Endothelial cell of umbilical vein (primary cell): ENCODE results near the gene SCIN. TPM values are rescaled to one million over a fixed set of nuclear protein-coding genes. Genes with fewer than 3 reads are reported as not detected.
A peak's percentile ranks its signal among the peaks of the same experiment; 100 is the strongest.

ENCODE experiments used
- Bru-seq: library from RNA; stranded (reverse); fragments of 400-500 nt; gene quantifications from one replicate; lab custom pipeline; 2021; lab: Mats Ljungman, UMichigan
- BruChase-seq, 2 experiments: library from RNA; stranded (reverse); fragments of 400-500 nt; gene quantifications; one replicate each; lab custom pipeline; 2021; lab: Mats Ljungman, UMichigan
- BruUV-seq: library from RNA; stranded (reverse); fragments of 400-500 nt; replicated peaks from 2 replicates; lab custom pipeline; 2021; lab: Mats Ljungman, UMichigan
- CTCF ChIA-PET: fragments of 300-600, 350-600 bp; sonication (Branson Sonifier 250); formaldehyde crosslinking; loops from one replicate; lab custom pipeline; 2021; ENCODE audit warnings: antibody characterized with exemption, inconsistent platforms; lab: Charles Lee
- POLR2A ChIA-PET: fragments of 300-600, 350-600 bp; sonication (Branson Sonifier 250); formaldehyde crosslinking; loops from one replicate; lab custom pipeline; 2021; ENCODE audit warnings: antibody characterized with exemption, inconsistent platforms; lab: Charles Lee
- DNase-seq: peaks from one replicate; pipeline ENCODE4 v3.0.0-alpha.2; 2011; ENCODE audit warnings: low read depth, low spot score
- FAIRE-seq: peaks from 2 replicates; lab custom pipeline; 2011; peaks lifted over from hg19 to GRCh38; lab: Jason Lieb, UNC
- H2AFZ ChIP-seq: 2 replicates; pipeline ENCODE4 v1.6.0; 2012; ENCODE audit warnings: low read depth, low read length, control low read depth, inconsistent platforms
- H3K27ac ChIP-seq: 2 replicates; pipeline ENCODE4 v1.5.1; 2011; ENCODE audit warnings: low read depth, mild to moderate bottlenecking, control low read depth, low read length, moderate library complexity; ENCODE audit not compliant: insufficient read depth
- H3K27me3 ChIP-seq, 2 experiments: 2 replicates each; pipeline versions ENCODE4 v1.6.0 to v1.6.1; 2011; ENCODE audit warnings: low read length in 2 of 2, mixed read lengths in 1 of 2; ENCODE audit not compliant: control insufficient read depth in 2 of 2, insufficient read depth in 2 of 2
- H3K36me3 ChIP-seq, 2 experiments: 2 replicates in 1 of 2; 3 replicates in 1 of 2; pipeline ENCODE4 v1.5.1; 2011; ENCODE audit warnings: low read length in 2 of 2, mild to moderate bottlenecking in 1 of 2, moderate library complexity in 1 of 2; ENCODE audit not compliant: control insufficient read depth in 2 of 2, insufficient read depth in 2 of 2; ENCODE audit errors: extremely low read depth in 1 of 2
- H3K4me1 ChIP-seq: 3 replicates; pipeline ENCODE4 v1.5.1; 2011; ENCODE audit warnings: mild to moderate bottlenecking, low read length; ENCODE audit not compliant: control insufficient read depth, insufficient read depth; ENCODE audit errors: extremely low read depth
- H3K4me2 ChIP-seq: 2 replicates; pipeline ENCODE4 v1.6.1; 2011; ENCODE audit warnings: low read length, control low read depth, mixed read lengths; ENCODE audit not compliant: insufficient read depth
- H3K4me3 ChIP-seq, 3 experiments: fragments of 200-600 bp in 1 of 3; sonication (generic), shearing (Covaris generic) in 1 of 3; replicated peaks in 1 of 3; 2 replicates each; pipeline ENCODE4 v1.5.1; 2011 to 2016; ENCODE audit warnings: control low read depth in 3 of 3, low read length in 3 of 3, mild to moderate bottlenecking in 2 of 3, inconsistent platforms in 1 of 3, low read depth in 1 of 3, moderate library complexity in 1 of 3; ENCODE audit not compliant: insufficient read depth in 1 of 3
- H3K79me2 ChIP-seq: 2 replicates; pipeline ENCODE4 v1.6.0; 2012; ENCODE audit warnings: low read length, inconsistent platforms; ENCODE audit not compliant: control insufficient read depth, insufficient read depth
- H3K9ac ChIP-seq: replicated peaks from 2 replicates; pipeline ENCODE3; 2011; ENCODE audit warnings: low read length, control low read depth; ENCODE audit not compliant: insufficient read depth; ENCODE audit errors: extremely low read depth
- H3K9me1 ChIP-seq: replicated peaks from 3 replicates; pipeline ENCODE4 v1.6.0; 2011; ENCODE audit warnings: mild to moderate bottlenecking, low read length; ENCODE audit not compliant: control insufficient read depth, insufficient read depth; ENCODE audit errors: extremely low read depth
- H3K9me3 ChIP-seq: replicated peaks from 2 replicates; pipeline ENCODE4 v1.5.1; 2012; ENCODE audit warnings: low read length, inconsistent platforms; ENCODE audit not compliant: control insufficient read depth, insufficient read depth
- H4K20me1 ChIP-seq: replicated peaks from 2 replicates; pipeline ENCODE3; 2011; ENCODE audit warnings: mild to moderate bottlenecking, low read length; ENCODE audit not compliant: control insufficient read depth, insufficient read depth; ENCODE audit errors: extremely low read depth
- EZH2 ChIP-seq: IDR thresholded peaks from 2 replicates; pipeline ENCODE4 v1.6.1; 2012; ENCODE audit warnings: borderline replicate concordance, low read depth, mild to moderate bottlenecking, moderate library complexity, low read length, inconsistent platforms; ENCODE audit not compliant: severe bottlenecking
- POLR2A ChIP-seq: IDR thresholded peaks from 2 replicates; pipeline ENCODE4 v1.6.1; 2012; ENCODE audit warnings: low read depth, mild to moderate bottlenecking, control low read depth, low read length
- dilution Hi-C: fragments of 300-500 bp; cut with MboI; formaldehyde crosslinking; loops from one replicate; pipeline ENCODE4 v1.15.0; 2019; ENCODE audit warnings: low sequenced_read_pairs; ENCODE audit not compliant: extremely low pct_ligation_motif_present
- intact Hi-C: fragments of 100-400 bp; cut with micrococcal nuclease; formaldehyde crosslinking; loops from one replicate; pipeline ENCODE4 v1.10.0; 2022
- long read RNA-seq: library from polyadenylated mRNA; stranded (forward); transcript quantifications from one replicate; pipeline ENCODE4 v2.0.0, GENCODE V29; 2021
- polyA minus RNA-seq, 3 experiments: library from RNA; depleted of rRNA, polyadenylated mRNA; stranded (reverse); fragments of >200 nt; gene quantifications; 1 replicate in 1 of 3; 2 replicates in 2 of 3; pipeline ENCODE4 v1.2.3, GENCODE V29; 2011
- polyA plus RNA-seq, 4 experiments: library from polyadenylated mRNA; depleted of rRNA in 3 of 4; stranded (reverse) in 3 of 4; unstranded in 1 of 4; fragments of >200 nt; gene quantifications; 2 replicates each; pipeline versions ENCODE4 v1.2.1 to v1.2.3, GENCODE V29; 2011 to 2012; ENCODE audit warnings: missing spikeins in 1 of 4
- total RNA-seq: library from RNA; stranded (reverse); gene quantifications from 2 replicates; pipeline ENCODE4 v1.2.3, GENCODE V29; 2021

SCIN gene
- total RNA-seq: 0.69 TPM in 1 of 2 replicates, not detected in the other
- polyA plus RNA-seq: 0.05 and 0.07 TPM in 2 replicates
- polyA plus RNA-seq (2011; cell fraction: cytosol; rRNA removed): 0.04 and 0.08 TPM in 2 replicates
- 0.01 and 0.05 TPM in 2 replicates for polyA plus RNA-seq (2011; cell fraction: nucleus; rRNA removed)
- polyA plus RNA-seq (2012): 0.15 TPM in 1 of 2 replicates, not detected in the other
- 0.13 TPM in 1 of 2 replicates, not detected in the other for polyA minus RNA-seq
- polyA minus RNA-seq (2011; cell fraction: cytosol; rRNA and poly(A)+ RNA removed): not detected
- polyA minus RNA-seq (2011; cell fraction: nucleus; rRNA and poly(A)+ RNA removed): 0.19 TPM in 1 of 2 replicates, not detected in the other
- percentile 17 among the genes with signal in this experiment for Bru-seq, nascent RNA
- percentile 4 among the genes with signal in this experiment for BruChase-seq, experiment 1, labeled RNA remaining after a 6-hour chase
- BruChase-seq, experiment 2, labeled RNA remaining after a 2-hour chase: percentile 6 among the genes with signal in this experiment
- long read RNA-seq: 0 reads

DNA sequence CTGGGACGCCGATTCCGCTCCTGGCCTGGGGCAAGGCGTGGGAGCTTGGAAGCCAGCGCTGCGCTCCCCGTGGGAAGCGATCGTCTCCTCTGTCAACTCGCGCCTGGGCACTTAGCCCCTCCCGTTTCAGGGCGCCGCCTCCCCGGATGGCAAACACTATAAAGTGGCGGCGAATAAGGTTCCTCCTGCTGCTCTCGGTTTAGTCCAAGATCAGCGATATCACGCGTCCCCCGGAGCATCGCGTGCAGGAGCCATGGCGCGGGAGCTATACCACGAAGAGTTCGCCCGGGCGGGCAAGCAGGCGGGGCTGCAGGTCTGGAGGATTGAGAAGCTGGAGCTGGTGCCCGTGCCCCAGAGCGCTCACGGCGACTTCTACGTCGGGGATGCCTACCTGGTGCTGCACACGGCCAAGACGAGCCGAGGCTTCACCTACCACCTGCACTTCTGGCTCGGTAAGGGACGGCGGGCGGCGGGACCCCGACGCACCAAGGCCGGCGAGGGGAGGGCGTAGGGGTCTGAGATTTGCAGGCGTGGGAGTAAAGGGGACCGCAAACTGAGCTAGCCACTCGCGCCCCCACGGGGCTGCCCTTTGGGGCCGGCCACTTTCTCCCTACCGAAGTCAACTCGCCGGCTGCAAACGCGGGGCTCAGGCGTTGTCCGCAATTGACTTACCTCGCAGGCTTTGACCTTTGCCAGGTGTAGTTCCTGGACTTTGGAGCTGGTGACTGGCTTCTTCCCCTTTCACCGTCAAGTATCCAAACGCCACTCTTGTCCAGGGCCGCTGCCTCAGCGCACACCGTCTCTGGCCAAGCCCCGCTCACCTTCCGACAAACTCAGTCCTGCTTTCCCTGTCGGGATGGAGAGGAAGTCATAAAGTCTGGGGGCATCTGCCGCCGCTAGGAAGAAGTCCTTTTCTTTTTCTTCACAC lies at the start of gene SCIN:
Gene SCIN, plus strand, starts transcription at position 187 of the 928 bp plus-strand sequence. Its CDS starts 67 bp downstream, at position 254.
- Histone ChIP-seq H3K9ac (no peak within 1 kb of the TSS), H2AFZ (peak within 1 kb of the TSS; percentile 52), H3K9me3 (no peaks in the 10 kb centered on the region), H3K4me2 (peak within 1 kb of the TSS; percentile 26), H3K4me3 (peak within 1 kb of the TSS; percentile 1 to 25 (median 18)), H3K36me3 (no peaks in the 10 kb centered on the region), H3K27ac (no peak within 1 kb of the TSS), H3K27me3 (peaks cover 23 to 40% of the 10 kb centered on the region in 2 experiments), H3K4me1 (peaks cover 9% of the 10 kb centered on the region), H4K20me1 (no peaks in the 10 kb centered on the region), H3K9me1 (no peaks in the 10 kb centered on the region), H3K79me2 (no peaks in the 10 kb centered on the region)
- dilution Hi-C loops: no loop called here
- ChIA-PET CTCF (interaction anchor here (1.0 to 1.9 kb wide), 4 partner anchors 26 to 46 kb away, joined by 3 to 5 read pairs (median 4); no protein-coding TSS in a partner anchor), POLR2A (no interaction called here)
- BruUV-seq: no TSS peak
- intact Hi-C loops: loop anchor here (2.0 kb wide), 1 partner anchor 50 kb away; no protein-coding TSS in a partner anchor
- TF ChIP-seq EZH2 (peak; percentile 70), POLR2A (no peak)
- FAIRE-seq: peak; percentile 33
- DNase-seq: peak; percentile 31
